ENCODE measurements around the gene PRKAG2.

The PRKAG2 gene

GRCh38 chr7:151758622-151759540 is 118.0 kb downstream of the PRKAG2 start:
- H2AFZ ChIP-seq (ENCODE audit: low read length), result no peak overlapping the region
- H3K36me3 ChIP-seq (replicated peaks in 1 of 2; ENCODE audit: control insufficient read depth in 2 of 2, insufficient read depth in 2 of 2, low read length in 2 of 2), result no peaks in the 10 kb centered on the region
- H3K18ac ChIP-seq (ENCODE audit: low read length), result peak overlapping the region; percentile 49
- H2BK5ac ChIP-seq (ENCODE audit: low read length), result no peak overlapping the region
- no peak overlapping the region for H3K14ac ChIP-seq (ENCODE audit: low read length)
- peak overlapping the region; percentile 56 for H2AK5ac ChIP-seq (ENCODE audit: low read depth, low read length)
- no peak overlapping the region for H3K4ac ChIP-seq (ENCODE audit: low read length)
- H3K9me3 ChIP-seq (replicated peaks in 1 of 2; ENCODE audit: control insufficient read depth in 2 of 2, insufficient read depth in 1 of 2, low read depth in 1 of 2, low read length in 2 of 2), result no peaks in the 10 kb centered on the region
- H3K9ac ChIP-seq (ENCODE audit: low read depth, low read length, poor library complexity), result no peak overlapping the region
- H4K8ac ChIP-seq (ENCODE audit: low read depth, low read length), result no peak overlapping the region
- WGBS, 2 donors (ENCODE audit: extremely low coverage in 2 of 2, insufficient read length in 2 of 2, insufficient replicate concordance in 1 of 2), result no CpG with 5 or more reads among the region's 18 CpGs
- peak overlapping the region; percentile 29 for H2BK15ac ChIP-seq (ENCODE audit: low read length)
- no peak overlapping the region for H3K27ac ChIP-seq (replicated peaks; ENCODE audit: low read length)
- H4K91ac ChIP-seq (ENCODE audit: low read depth, low read length, poor library complexity), result no peak overlapping the region
- peaks cover 0 to 26% (median 7%) of the 10 kb centered on the region in 3 experiments for H3K27me3 ChIP-seq (ENCODE audit: control insufficient read depth in 3 of 3, insufficient read depth in 3 of 3, low read depth in 1 of 3, low read length in 3 of 3)
- no peaks in the 10 kb centered on the region for H3K79me1 ChIP-seq (ENCODE audit: low read depth, low read length)
- peak overlapping the region; percentile 8 for H3K23ac ChIP-seq (ENCODE audit: low read depth, low read length, poor library complexity)
- H2BK120ac ChIP-seq (ENCODE audit: low read depth, low read length), result no peak overlapping the region
- H2BK12ac ChIP-seq (ENCODE audit: low read length), result no peak overlapping the region
- no peak for DNase-seq (ENCODE audit: low spot score)
- peaks cover 18 to 22% of the 10 kb centered on the region in 2 donors for H3K4me1 ChIP-seq (ENCODE audit: control insufficient read depth in 2 of 2, insufficient read depth in 1 of 2, low read depth in 1 of 2, low read length in 2 of 2)
- no peak overlapping the region for H3K4me3 ChIP-seq (ENCODE audit: low read length in 2 of 2)
- no peak overlapping the region for H3K4me2 ChIP-seq (ENCODE audit: insufficient read depth, low read length, poor library complexity, severe bottlenecking)

- Histone ChIP-seq H3K18ac (ENCODE audit: low read length) (no peak overlapping the region), H3K9me3 (replicated peaks in 1 of 2; ENCODE audit: control insufficient read depth in 2 of 2, insufficient read depth in 1 of 2, low read depth in 1 of 2, low read length in 2 of 2) (no peaks in the 10 kb centered on the region), H3K23ac (ENCODE audit: low read depth, low read length, poor library complexity) (no peak overlapping the region), H3K4me2 (ENCODE audit: insufficient read depth, low read length, poor library complexity, severe bottlenecking) (no peak overlapping the region), H2AK5ac (ENCODE audit: low read depth, low read length) (no peak overlapping the region), H3K9ac (ENCODE audit: low read depth, low read length, poor library complexity) (no peak overlapping the region), H3K14ac (ENCODE audit: low read length) (no peak overlapping the region), H3K27ac (replicated peaks; ENCODE audit: low read length) (no peak overlapping the region), H2AFZ (ENCODE audit: low read length) (peak overlapping the region; percentile 38), H3K79me1 (ENCODE audit: low read depth, low read length) (no peaks in the 10 kb centered on the region), H2BK120ac (ENCODE audit: low read depth, low read length) (no peak overlapping the region), H2BK12ac (ENCODE audit: low read length) (no peak overlapping the region), H3K4me1 (ENCODE audit: control insufficient read depth in 2 of 2, insufficient read depth in 1 of 2, low read depth in 1 of 2, low read length in 2 of 2) (peaks cover 16 to 17% of the 10 kb centered on the region in 2 donors), H4K91ac (ENCODE audit: low read depth, low read length, poor library complexity) (no peak overlapping the region), H3K36me3 (replicated peaks in 1 of 2; ENCODE audit: control insufficient read depth in 2 of 2, insufficient read depth in 2 of 2, low read length in 2 of 2) (no peaks in the 10 kb centered on the region), H3K27me3 (ENCODE audit: control insufficient read depth in 3 of 3, insufficient read depth in 3 of 3, low read depth in 1 of 3, low read length in 3 of 3) (peaks cover 0 to 10% (median 0%) of the 10 kb centered on the region in 3 experiments), H2BK5ac (ENCODE audit: low read length) (no peak overlapping the region), H4K8ac (ENCODE audit: low read depth, low read length) (no peak overlapping the region), H3K4me3 (ENCODE audit: low read length in 2 of 2) (no peak overlapping the region), H2BK15ac (ENCODE audit: low read length) (no peak overlapping the region), H3K4ac (ENCODE audit: low read length) (no peak overlapping the region)
- DNase-seq (ENCODE audit: low spot score), result no peak
- WGBS, 2 donors (ENCODE audit: extremely low coverage in 2 of 2, insufficient read length in 2 of 2, insufficient replicate concordance in 1 of 2), result no CpG with 5 or more reads among the region's 8 CpGs
These were observed 119.6 kb downstream of the PRKAG2 start for GRCh38 chr7:151757274-151757673.

- DNase-seq (ENCODE audit: low spot score), result no peak
- H3K9ac ChIP-seq (ENCODE audit: low read depth, low read length, poor library complexity), result no peak overlapping the region
- H2BK12ac ChIP-seq (ENCODE audit: low read length), result no peak overlapping the region
- WGBS, 2 donors (ENCODE audit: extremely low coverage in 2 of 2, insufficient read length in 2 of 2, insufficient replicate concordance in 1 of 2), result no CpG with 5 or more reads among the region's 13 CpGs
- no peaks in the 10 kb centered on the region for H3K36me3 ChIP-seq (replicated peaks in 1 of 2; ENCODE audit: control insufficient read depth in 2 of 2, insufficient read depth in 2 of 2, low read length in 2 of 2)
- no peak overlapping the region for H3K4ac ChIP-seq (ENCODE audit: low read length)
- no peak overlapping the region for H3K23ac ChIP-seq (ENCODE audit: low read depth, low read length, poor library complexity)
- no peak overlapping the region for H4K91ac ChIP-seq (ENCODE audit: low read depth, low read length, poor library complexity)
- no peak overlapping the region for H3K4me3 ChIP-seq (ENCODE audit: low read length in 2 of 2)
- H3K14ac ChIP-seq (ENCODE audit: low read length), result no peak overlapping the region
- H3K4me2 ChIP-seq (ENCODE audit: insufficient read depth, low read length, poor library complexity, severe bottlenecking), result no peak overlapping the region
- H2AK5ac ChIP-seq (ENCODE audit: low read depth, low read length), result no peak overlapping the region
- H3K27ac ChIP-seq (replicated peaks; ENCODE audit: low read length), result no peak overlapping the region
- H2BK5ac ChIP-seq (ENCODE audit: low read length), result no peak overlapping the region
- peak overlapping the region; percentile 35 for H2AFZ ChIP-seq (ENCODE audit: low read length)
- no peaks in the 10 kb centered on the region for H3K79me1 ChIP-seq (ENCODE audit: low read depth, low read length)
- H3K9me3 ChIP-seq (replicated peaks in 1 of 2; ENCODE audit: control insufficient read depth in 2 of 2, insufficient read depth in 1 of 2, low read depth in 1 of 2, low read length in 2 of 2), result peaks cover 0 to under 1% of the 10 kb centered on the region in 2 donors
- H3K18ac ChIP-seq (ENCODE audit: low read length), result no peak overlapping the region
- peaks cover 0 to 10% (median 0%) of the 10 kb centered on the region in 3 experiments for H3K27me3 ChIP-seq (ENCODE audit: control insufficient read depth in 3 of 3, insufficient read depth in 3 of 3, low read depth in 1 of 3, low read length in 3 of 3)
- no peak overlapping the region for H2BK120ac ChIP-seq (ENCODE audit: low read depth, low read length)
- H4K8ac ChIP-seq (ENCODE audit: low read depth, low read length), result no peak overlapping the region
- no peak overlapping the region for H2BK15ac ChIP-seq (ENCODE audit: low read length)
- H3K4me1 ChIP-seq (ENCODE audit: control insufficient read depth in 2 of 2, insufficient read depth in 1 of 2, low read depth in 1 of 2, low read length in 2 of 2), result peaks cover 16 to 17% of the 10 kb centered on the region in 2 donors
These were observed 120.0 kb downstream of the PRKAG2 start for GRCh38 chr7:151756866-151757265.

GRCh38 chr7:151756076-151756731 is 120.7 kb downstream of the PRKAG2 start:
- H4K91ac ChIP-seq (ENCODE audit: low read depth, low read length, poor library complexity), result no peak overlapping the region
- no peak overlapping the region for H2BK5ac ChIP-seq (ENCODE audit: low read length)
- peak overlapping the region; percentile 98 for H2AK5ac ChIP-seq (ENCODE audit: low read depth, low read length)
- no peak overlapping the region for H3K27ac ChIP-seq (replicated peaks; ENCODE audit: low read length)
- peak overlapping the region; percentile 82 for H3K18ac ChIP-seq (ENCODE audit: low read length)
- H3K27me3 ChIP-seq (ENCODE audit: control insufficient read depth in 3 of 3, insufficient read depth in 3 of 3, low read depth in 1 of 3, low read length in 3 of 3), result peaks cover 0 to 5% (median 0%) of the 10 kb centered on the region in 3 experiments
- H3K4me2 ChIP-seq (ENCODE audit: insufficient read depth, low read length, poor library complexity, severe bottlenecking), result no peak overlapping the region
- H3K4me3 ChIP-seq (ENCODE audit: low read length in 2 of 2), result no peak overlapping the region
- no peaks in the 10 kb centered on the region for H3K79me1 ChIP-seq (ENCODE audit: low read depth, low read length)
- DNase-seq (ENCODE audit: low spot score), result no peak
- no peak overlapping the region for H2BK120ac ChIP-seq (ENCODE audit: low read depth, low read length)
- peak overlapping the region; percentile 9 for H3K23ac ChIP-seq (ENCODE audit: low read depth, low read length, poor library complexity)
- H3K9me3 ChIP-seq (replicated peaks in 1 of 2; ENCODE audit: control insufficient read depth in 2 of 2, insufficient read depth in 1 of 2, low read depth in 1 of 2, low read length in 2 of 2), result peaks cover 0 to 2% of the 10 kb centered on the region in 2 donors
- no peak overlapping the region for H3K14ac ChIP-seq (ENCODE audit: low read length)
- no CpG with 5 or more reads among the region's 19 CpGs for WGBS, 2 donors (ENCODE audit: extremely low coverage in 2 of 2, insufficient read length in 2 of 2, insufficient replicate concordance in 1 of 2)
- H2AFZ ChIP-seq (ENCODE audit: low read length), result peak overlapping the region; percentile 35
- no peak overlapping the region for H3K4ac ChIP-seq (ENCODE audit: low read length)
- H3K36me3 ChIP-seq (replicated peaks in 1 of 2; ENCODE audit: control insufficient read depth in 2 of 2, insufficient read depth in 2 of 2, low read length in 2 of 2), result no peaks in the 10 kb centered on the region
- peak overlapping the region; percentile 92 for H2BK12ac ChIP-seq (ENCODE audit: low read length)
- H3K9ac ChIP-seq (ENCODE audit: low read depth, low read length, poor library complexity), result no peak overlapping the region
- H2BK15ac ChIP-seq (ENCODE audit: low read length), result peak overlapping the region; percentile 92
- H3K4me1 ChIP-seq (ENCODE audit: control insufficient read depth in 2 of 2, insufficient read depth in 1 of 2, low read depth in 1 of 2, low read length in 2 of 2), result peaks cover 16 to 17% of the 10 kb centered on the region in 2 donors
- H4K8ac ChIP-seq (ENCODE audit: low read depth, low read length), result no peak overlapping the region
